GM10266 (cell line): Measurements from ENCODE around the gene CTXN1.
"Not testable (repeated sequence)": the region's sequence is repeated elsewhere in the genome, so short reads cannot be mapped to it uniquely, and the experiment has no call there.

Experiments used
- DNase-seq: peaks from one replicate; pipeline ENCODE4 v3.0.0; 2012; ENCODE audit errors: extremely low spot score
- CTCF ChIP-seq: IDR thresholded peaks from 2 replicates; pipeline ENCODE4 v1.5.1; 2012; ENCODE audit warnings: mild to moderate bottlenecking, low read depth; ENCODE audit not compliant: control insufficient read depth, insufficient read depth; ENCODE audit errors: missing control alignments

Gene CTXN1

GRCh38 chr19:7933828-7934725 is 8.1 kb upstream of the CTXN1 start:
- DNase-seq: no peak
- TF ChIP-seq CTCF: no peak

GRCh38 chr19:7933411-7933810 is 7.5 kb upstream of the CTXN1 start:
- peak; percentile 5 for TF ChIP-seq CTCF

GRCh38 chr19:7932930-7933300 is 7.0 kb upstream of the CTXN1 start:
- DNase-seq: no peak
- no peak for TF ChIP-seq CTCF

More at GRCh38 chr19:7933411-7933810, 7.5 kb upstream of the CTXN1 start:
- no peak for DNase-seq

GRCh38 chr19:7932276-7932929 is 6.5 kb upstream of the CTXN1 start:
- TF ChIP-seq CTCF: no peak
- DNase-seq: no peak

- no peak for DNase-seq
- no peak for TF ChIP-seq CTCF
These were observed 5.5 kb upstream of the CTXN1 start for GRCh38 chr19:7931221-7932061.

- DNase-seq: no peak
- TF ChIP-seq CTCF: no peak
These were observed 4.8 kb upstream of the CTXN1 start for GRCh38 chr19:7930765-7931164.

- not testable (repeated sequence) for DNase-seq
These were observed 4.1 kb upstream of the CTXN1 start for GRCh38 chr19:7930030-7930429.
